Measurements from ENCODE around the gene APOBEC3G.

Gene APOBEC3G

GRCh38 chr22:39092111-39092862 lies 15.2 kb downstream of the APOBEC3G start:
- no peak for DNase-seq

GRCh38 chr22:39094717-39095389 lies 17.8 kb downstream of the APOBEC3G start:
- DNase-seq: no peak

- DNase-seq: no peak
Measured at GRCh38 chr22:39095971-39096370, 18.9 kb downstream of the APOBEC3G start.

GRCh38 chr22:39097098-39098020 lies 20.3 kb downstream of the APOBEC3G start, which contains the start of gene APOBEC3H:
Gene APOBEC3H (plus strand): TSS chr22:39097244. CDS start chr22:39100279, 3,035 bp downstream.
- no peak for DNase-seq

- no peak for DNase-seq
Measured at GRCh38 chr22:39098026-39098425, 21.0 kb downstream of the APOBEC3G start.

- DNase-seq: no peak
Measured at GRCh38 chr22:39098576-39098975, 21.5 kb downstream of the APOBEC3G start.

- no peak for DNase-seq
Measured at GRCh38 chr22:39101226-39101625, 24.2 kb downstream of the APOBEC3G start.

- no peak for DNase-seq
Measured at GRCh38 chr22:39103431-39103830, 26.4 kb downstream of the APOBEC3G start.

GRCh38 chr22:39106326-39106725 lies 29.3 kb downstream of the APOBEC3G start:
- no peak for DNase-seq

- DNase-seq: no peak
Measured at GRCh38 chr22:39108487-39108886, 31.4 kb downstream of the APOBEC3G start.

- DNase-seq: no peak
Measured at GRCh38 chr22:39109361-39109760, 32.3 kb downstream of the APOBEC3G start.

GRCh38 chr22:39110631-39111561 lies 33.8 kb downstream of the APOBEC3G start:
- no peak for DNase-seq

GRCh38 chr22:39114112-39114511 lies 37.0 kb downstream of the APOBEC3G start:
- no peak for DNase-seq

GRCh38 chr22:39115570-39115969 lies 38.5 kb downstream of the APOBEC3G start:
- DNase-seq: no peak

GRCh38 chr22:39115977-39116621 lies 39.0 kb downstream of the APOBEC3G start:
- DNase-seq: no peak

- peak in 1 of 2 donors; percentile 18 for DNase-seq
Measured at GRCh38 chr22:39117585-39118191, 40.6 kb downstream of the APOBEC3G start.

GRCh38 chr22:39120983-39121382 lies 43.9 kb downstream of the APOBEC3G start:
- DNase-seq: no peak

- no peak for DNase-seq
Measured at GRCh38 chr22:39122772-39123470, 45.8 kb downstream of the APOBEC3G start.

GRCh38 chr22:39123751-39124581 lies 46.9 kb downstream of the APOBEC3G start:
- no peak for DNase-seq
